ENCODE measurements around the gene KCTD8.
A peak's percentile ranks its signal among the peaks of the same experiment; 100 is the strongest.

KCTD8 gene

DNA sequence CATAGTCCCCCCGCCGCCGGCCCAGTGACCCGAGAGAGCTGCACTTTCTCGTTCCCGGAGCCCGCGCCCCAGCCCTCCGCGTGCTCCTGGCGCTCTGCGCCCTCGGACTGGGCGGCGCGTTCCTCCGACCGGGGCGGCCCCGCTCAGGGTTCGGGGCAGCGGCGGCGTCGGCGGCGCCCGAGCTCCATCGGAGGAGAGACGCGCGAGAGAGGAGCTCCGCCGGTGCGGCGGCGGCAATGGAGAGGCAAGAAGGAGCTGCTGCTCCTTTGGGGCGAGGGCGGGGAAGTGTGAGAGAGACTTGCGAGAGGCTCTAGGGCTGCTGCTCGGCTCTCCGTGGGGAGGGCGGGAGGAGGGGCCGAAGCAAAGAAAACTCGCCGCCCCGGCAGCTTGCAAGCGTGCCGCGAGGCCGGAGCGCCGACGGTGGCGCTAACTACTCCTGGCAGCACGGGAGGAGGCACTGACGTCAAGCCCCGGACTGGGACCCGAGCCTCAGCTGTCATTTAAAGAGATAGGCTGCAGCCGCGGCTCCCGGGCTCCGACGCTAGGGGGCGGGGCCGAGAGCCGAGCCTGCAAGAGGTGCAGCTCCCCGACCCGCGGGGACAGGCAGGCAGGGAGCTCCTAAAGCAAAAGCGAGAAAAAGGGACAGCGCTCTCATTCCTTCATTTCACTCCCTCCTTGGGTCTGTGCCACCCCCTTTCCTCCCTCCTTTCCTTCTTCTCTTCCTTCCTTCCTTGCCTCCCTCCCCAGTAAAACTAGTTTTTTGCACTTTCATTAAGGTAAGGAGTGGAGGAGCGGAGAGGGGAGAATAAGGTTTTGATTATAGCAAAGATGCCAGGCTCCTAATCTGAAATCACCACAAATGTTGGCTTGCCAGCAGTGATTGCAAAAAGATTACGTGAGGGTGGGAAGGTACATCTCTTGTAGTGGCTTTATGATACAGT, at the start of gene KCTD8:
TSS of gene KCTD8 (minus strand) at position 289 of the 941 bp plus-strand sequence.
- DNase-seq, result peak; percentile 98

GRCh38 chr4:44494810-44495701, 46.4 kb upstream of the KCTD8 start:
- DNase-seq, result no peak

DNA sequence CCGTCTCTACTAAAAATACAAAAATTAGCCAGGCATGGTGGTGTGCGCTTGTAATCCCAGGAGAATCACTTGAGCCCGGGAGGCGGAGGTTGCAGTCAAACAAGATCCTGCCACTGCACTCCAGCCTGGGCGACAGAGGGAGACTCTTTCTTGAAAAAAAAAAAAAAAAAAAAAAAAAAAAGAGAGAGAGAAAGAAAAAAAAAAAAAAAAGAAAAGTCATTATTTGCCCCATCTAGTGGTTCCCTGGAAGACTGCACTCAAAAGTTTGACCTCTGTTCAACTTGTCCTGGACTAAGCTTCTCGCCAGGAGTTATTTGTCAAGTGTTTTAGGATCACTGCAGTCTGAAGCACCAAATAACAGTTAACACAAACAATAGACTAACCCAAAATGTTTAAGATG, 45.3 kb upstream of the KCTD8 start:
- peak; percentile 36 for DNase-seq

DNA sequence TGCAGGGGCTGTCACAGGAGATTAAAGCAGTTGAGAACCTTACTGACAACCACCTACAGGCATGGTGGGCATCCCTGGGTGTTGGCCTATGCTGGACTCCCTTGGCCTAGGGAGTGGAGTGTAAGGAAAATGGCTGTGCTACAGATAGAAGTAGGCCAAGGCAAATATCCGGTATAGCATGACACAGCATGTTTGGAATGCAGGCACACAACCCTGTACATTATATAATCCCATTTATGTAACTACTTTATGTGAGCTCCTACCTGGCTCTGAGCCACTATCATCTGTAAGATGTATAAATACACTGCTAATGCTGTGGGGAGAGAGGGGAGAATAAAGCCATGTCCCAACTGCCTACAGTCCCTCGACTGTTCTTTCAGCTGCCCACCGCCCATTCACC, 38.7 kb upstream of the KCTD8 start:
- DNase-seq, result no peak

GRCh38 chr4:44479731-44480130, 31.1 kb upstream of the KCTD8 start:
- DNase-seq, result no peak

GRCh38 chr4:44462259-44462658, 13.7 kb upstream of the KCTD8 start:
- DNase-seq, result no peak

- peak; percentile 93 for DNase-seq
Observed at GRCh38 chr4:44447563-44448504, 775 bp downstream of the KCTD8 start.

- no peak for DNase-seq
Observed at GRCh38 chr4:44446801-44447562, 1.6 kb downstream of the KCTD8 start.

DNA sequence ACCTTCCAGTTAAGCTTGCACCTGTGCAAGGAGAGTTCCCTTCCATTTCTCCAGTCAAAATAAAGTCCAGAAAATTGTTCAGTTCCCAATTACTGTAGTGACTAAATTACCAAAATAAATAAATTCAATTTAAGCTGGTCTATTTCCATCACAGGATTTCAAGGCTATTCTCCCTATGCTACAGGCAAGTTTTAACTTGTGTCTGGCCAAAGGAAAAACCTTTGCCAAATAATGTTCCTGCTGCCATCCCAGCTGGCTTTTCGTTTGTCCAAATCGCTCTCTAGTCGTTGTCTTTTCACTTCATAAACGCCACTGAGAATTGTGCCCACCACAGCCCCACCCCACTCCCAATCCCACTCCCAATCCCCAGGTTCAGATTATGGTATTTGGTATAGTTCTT, 2.4 kb downstream of the KCTD8 start:
- DNase-seq, result peak; percentile 40

DNA sequence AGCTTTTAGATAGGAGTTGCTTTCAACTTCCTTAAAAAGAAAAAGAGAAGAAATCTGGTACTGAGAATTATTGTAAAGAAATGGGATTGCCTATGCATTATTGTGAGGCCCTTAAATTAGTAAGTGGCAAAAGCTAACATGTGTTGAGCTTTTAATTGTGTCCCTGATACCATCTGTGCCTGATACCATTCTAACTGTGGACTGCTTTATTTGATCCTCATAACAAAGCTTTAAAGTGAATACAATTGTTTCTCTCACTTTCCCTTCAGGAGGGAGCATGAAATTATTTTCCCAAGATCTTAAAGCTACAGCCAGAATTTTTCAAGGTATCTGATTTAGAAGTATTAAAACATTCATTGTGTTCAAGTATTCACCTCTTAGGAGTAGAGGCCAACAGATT, 9.9 kb downstream of the KCTD8 start:
- no peak for DNase-seq

- no peak for DNase-seq
Observed at GRCh38 chr4:44434247-44434646, 14.4 kb downstream of the KCTD8 start.

DNA sequence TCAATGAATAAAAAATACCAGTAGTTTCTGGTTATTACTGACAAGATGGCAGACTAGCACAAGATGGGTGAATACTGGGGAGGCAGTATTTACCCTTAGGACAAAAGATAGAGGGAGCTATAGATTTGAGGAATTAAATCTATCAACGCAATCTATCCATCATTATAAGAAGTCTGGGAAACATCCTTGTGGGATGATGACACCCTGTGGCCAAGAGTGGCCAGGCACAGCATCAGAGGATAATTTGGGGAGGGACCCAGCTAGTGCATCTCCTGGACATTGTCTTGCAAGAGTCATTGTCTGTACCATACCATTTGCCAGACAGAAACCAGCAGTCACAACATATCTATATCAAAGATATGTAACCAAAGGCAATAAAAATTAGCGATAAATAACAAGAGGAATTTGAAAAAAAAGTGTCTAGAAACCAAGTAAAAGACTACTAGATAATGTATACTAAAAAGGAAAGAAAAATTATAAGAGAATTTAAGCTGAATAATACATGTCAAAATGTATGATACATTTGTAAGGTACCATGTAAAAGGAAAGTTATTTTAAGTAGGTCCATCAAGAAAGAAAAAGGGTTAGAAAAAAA, 22.9 kb downstream of the KCTD8 start:
- DNase-seq, result peak; percentile 48

GRCh38 chr4:44422912-44423311, 25.7 kb downstream of the KCTD8 start:
- DNase-seq, result no peak

- no peak for DNase-seq
Observed at GRCh38 chr4:44421330-44422065, 27.1 kb downstream of the KCTD8 start.

DNA sequence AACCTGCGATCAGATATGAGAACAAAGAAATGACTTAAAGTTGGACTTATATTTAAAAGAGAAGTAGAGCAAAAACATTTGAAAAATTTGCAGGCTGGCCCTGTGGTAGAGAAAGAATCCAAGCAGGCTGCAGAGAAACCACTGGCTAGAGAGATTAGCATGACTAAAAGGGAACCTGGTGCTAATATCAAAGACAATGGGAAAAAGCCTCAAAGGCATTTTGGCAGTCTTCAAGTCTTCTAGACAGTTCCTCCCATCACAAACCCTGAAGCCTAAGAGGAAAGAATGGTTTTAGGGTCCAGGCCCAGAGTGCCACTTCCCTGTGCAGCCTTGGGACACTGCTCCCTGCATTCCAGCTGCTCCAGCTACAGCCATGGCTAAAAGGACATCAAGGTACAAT, 33.4 kb downstream of the KCTD8 start:
- DNase-seq, result no peak

- DNase-seq, result no peak
Observed at GRCh38 chr4:44368413-44369167, 80.0 kb downstream of the KCTD8 start.

DNA sequence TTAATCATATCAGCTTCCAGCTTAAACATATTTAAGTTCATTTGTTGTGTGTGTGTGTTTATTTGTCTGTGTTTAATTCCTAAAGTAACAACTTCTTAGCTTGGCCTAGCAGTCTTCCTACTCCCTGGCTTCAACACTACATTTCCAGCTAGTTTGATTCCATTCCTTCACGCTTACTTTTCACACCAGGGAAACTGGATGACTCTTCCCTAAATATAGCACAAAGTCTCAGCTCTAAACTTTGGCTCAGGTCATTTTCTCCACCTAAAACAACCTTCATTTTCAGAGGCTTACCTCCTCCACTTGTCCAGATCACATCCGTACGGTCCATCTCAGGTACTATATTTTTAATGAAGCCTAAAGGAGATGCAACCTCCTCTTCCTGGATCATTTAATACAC, 94.4 kb downstream of the KCTD8 start:
- no peak for DNase-seq

- DNase-seq, result no peak
Observed at GRCh38 chr4:44351069-44351468, 97.5 kb downstream of the KCTD8 start.

GRCh38 chr4:44342800-44343199, 105.8 kb downstream of the KCTD8 start:
- no peak for DNase-seq

DNA sequence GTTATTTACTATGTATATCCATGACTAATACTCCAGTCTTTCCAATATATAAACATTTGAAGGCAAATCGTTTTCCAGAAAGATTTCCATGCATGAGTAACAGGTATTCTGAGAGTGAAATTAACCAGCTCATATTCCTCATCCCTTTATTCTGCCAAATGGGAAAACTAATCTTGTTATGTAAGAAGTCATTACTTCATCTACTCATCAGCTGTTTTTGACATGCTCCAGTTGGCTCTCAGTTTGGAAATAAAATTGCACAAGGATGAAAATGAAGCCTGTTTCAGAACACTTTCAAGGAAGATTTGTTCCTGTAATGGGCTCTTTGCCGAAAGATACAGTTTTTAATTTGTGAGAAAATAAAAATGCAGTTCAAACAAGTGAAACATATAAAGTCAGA, 121.9 kb downstream of the KCTD8 start:
- no peak for DNase-seq
